Ishikawa (cell line): ENCODE data around the gene ANKRD52.

Experiments used
- CEBPB ChIP-seq: IDR thresholded peaks from 2 replicates; pipeline ENCODE4 v1.6.1; 2012
- CREB1 ChIP-seq: IDR thresholded peaks from 2 replicates; pipeline ENCODE4 v1.6.1; 2012; ENCODE audit warnings: low read depth
- EGR1 ChIP-seq: IDR thresholded peaks from 2 replicates; pipeline ENCODE4 v1.6.1; 2012
- EP300 ChIP-seq: IDR thresholded peaks from 2 replicates; pipeline ENCODE4 v1.6.1; 2012; ENCODE audit warnings: borderline replicate concordance
- FOXM1 ChIP-seq: IDR thresholded peaks from 2 replicates; pipeline ENCODE4 v1.6.1; 2012; ENCODE audit warnings: low read depth, borderline replicate concordance
- NFIC ChIP-seq: IDR thresholded peaks from 2 replicates; pipeline ENCODE4 v1.6.1; 2012
- RAD21 ChIP-seq: IDR thresholded peaks from 2 replicates; pipeline ENCODE4 v1.6.1; 2012; ENCODE audit warnings: low read depth
- REST ChIP-seq: IDR thresholded peaks from 2 replicates; pipeline ENCODE4 v1.6.1; 2012; ENCODE audit warnings: low read depth, mild to moderate bottlenecking
- TAF1 ChIP-seq: IDR thresholded peaks from 2 replicates; pipeline ENCODE4 v1.6.1; 2012; ENCODE audit warnings: low read depth, mild to moderate bottlenecking
- TCF12 ChIP-seq: IDR thresholded peaks from 2 replicates; pipeline ENCODE4 v1.6.1; 2012; ENCODE audit warnings: low read depth
- TEAD4 ChIP-seq: IDR thresholded peaks from 2 replicates; pipeline ENCODE4 v1.6.1; 2012
- USF1 ChIP-seq: IDR thresholded peaks from 2 replicates; pipeline ENCODE4 v1.6.1; 2012
- YY1 ChIP-seq: IDR thresholded peaks from 2 replicates; pipeline ENCODE4 v1.6.1; 2012; ENCODE audit warnings: low read depth
- ZBTB7A ChIP-seq: IDR thresholded peaks from 2 replicates; pipeline ENCODE4 v1.6.1; 2012; ENCODE audit warnings: low read depth
- TF ChIP-seq, protein P1 (sequence below): IDR thresholded peaks from 2 replicates; pipeline ENCODE4 v1.6.1; 2012

Gene ANKRD52

DNA sequence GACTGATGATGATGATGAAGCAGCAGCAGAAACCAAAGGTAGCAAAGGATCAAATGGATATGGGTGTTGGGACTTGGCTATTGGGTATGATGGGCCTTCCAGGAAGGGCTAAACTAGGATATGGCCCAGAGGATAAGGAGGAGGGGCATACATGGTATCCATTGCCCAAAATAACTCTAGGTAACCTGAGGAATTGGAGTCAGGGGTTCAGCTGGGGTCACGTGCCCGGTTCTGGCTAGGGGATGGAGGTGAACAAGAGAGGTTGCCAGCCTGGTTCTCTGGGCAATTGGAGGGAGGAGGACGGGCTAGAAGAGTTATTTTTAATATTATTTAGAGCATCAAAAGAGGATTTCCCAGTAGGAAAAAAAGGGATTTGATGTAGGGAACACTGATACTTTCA is 2.7 kb upstream of the ANKRD52 start:
- TF ChIP-seq EGR1, result no peak
- TF ChIP-seq FOXM1, result no peak
- TF ChIP-seq TAF1, result no peak

DNA sequence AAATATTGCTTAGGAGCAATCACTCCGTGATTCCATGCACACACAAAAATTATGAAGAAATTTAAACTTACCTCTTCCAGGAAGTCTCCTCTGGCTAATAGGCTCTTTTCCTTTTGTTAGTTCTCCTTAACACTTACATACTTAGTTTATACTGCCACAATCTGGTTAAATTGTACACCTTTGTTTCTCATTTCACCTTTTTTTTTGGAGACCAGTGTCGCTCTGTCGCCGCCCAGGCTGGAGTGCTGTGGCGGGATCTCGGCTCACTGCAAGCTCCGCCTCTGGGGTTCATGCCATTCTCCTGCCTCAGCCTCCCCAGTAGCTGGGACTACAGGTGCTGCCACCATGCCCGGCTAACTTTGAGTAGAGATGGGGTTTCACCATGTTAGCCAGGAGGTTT is 2.2 kb upstream of the ANKRD52 start:
- no peak for TF ChIP-seq TEAD4
- TF ChIP-seq CREB1, result no peak
- TF ChIP-seq ZBTB7A, result no peak
- no peak for TF ChIP-seq TAF1
- no peak for TF ChIP-seq EGR1
- TF ChIP-seq FOXM1, result no peak
- no peak for TF ChIP-seq USF1
- TF ChIP-seq CEBPB, result no peak
- TF ChIP-seq RAD21, result no peak

GRCh38 chr12:56258820-56259183 is 618 bp upstream of the ANKRD52 start:
- TF ChIP-seq EP300, result no peak
- no peak for TF ChIP-seq NFIC
- TF ChIP-seq, protein P1, sequence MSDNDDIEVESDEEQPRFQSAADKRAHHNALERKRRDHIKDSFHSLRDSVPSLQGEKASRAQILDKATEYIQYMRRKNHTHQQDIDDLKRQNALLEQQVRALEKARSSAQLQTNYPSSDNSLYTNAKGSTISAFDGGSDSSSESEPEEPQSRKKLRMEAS, result no peak
- TF ChIP-seq TCF12, result no peak
- TF ChIP-seq TEAD4, result no peak
- no peak for TF ChIP-seq YY1
- TF ChIP-seq CREB1, result no peak
- no peak for TF ChIP-seq ZBTB7A
- TF ChIP-seq RAD21, result no peak
- TF ChIP-seq FOXM1, result no peak
- no peak for TF ChIP-seq CEBPB
- TF ChIP-seq REST, result no peak
- no peak for TF ChIP-seq EGR1
- no peak for TF ChIP-seq USF1
- no peak for TF ChIP-seq TAF1

DNA sequence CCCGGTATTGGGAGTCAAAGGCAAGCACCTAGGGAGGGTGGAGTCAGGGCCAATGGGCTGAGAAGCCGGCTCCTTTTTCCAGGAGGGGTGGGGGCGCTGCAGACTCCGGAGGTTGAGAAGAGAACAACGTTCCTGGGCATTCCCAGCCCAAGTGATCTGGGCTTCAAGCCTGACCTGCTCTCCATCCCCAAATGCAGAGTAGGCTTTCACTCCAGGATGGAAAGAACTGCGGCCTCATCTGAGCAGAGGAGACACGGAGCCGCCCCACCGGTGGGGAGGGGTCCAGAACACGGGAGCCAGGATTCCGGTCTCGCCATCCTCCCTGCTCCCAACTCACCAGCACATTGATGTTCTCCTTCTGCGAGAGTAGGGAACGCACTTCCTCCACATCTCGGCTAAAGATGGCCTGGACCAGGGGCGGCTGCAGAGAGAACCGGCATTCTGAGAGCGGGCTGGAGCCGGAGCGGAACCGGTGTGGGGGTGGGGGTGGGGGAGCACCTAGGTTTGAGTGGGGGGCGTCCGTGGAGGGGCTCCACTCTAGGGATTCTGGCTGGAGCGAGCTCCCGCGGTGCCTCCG is 605 bp downstream of the ANKRD52 start:
- TF ChIP-seq NFIC, result no peak
- peak; percentile 25; the same call in 1 of the 2 replicates for TF ChIP-seq ZBTB7A
- no peak for TF ChIP-seq RAD21

DNA sequence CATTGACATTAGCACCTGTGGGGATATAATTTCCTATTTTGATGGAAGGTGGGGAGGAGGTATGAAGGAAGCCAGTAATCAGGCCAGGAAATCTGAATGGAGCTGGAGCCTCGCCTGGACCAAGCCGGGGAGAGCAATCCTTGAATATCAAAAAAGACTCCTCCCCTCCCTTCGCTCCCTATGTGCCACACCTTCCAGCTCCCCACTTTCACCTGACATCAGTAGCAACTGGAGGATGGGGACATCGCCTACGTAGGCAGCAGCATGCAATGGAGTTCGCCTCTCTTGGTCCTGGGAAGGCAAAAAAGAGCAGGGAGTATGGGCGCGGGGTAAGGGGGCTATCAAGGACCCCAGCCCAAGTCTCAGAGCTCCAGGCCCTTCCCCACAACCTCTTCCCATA is 1.1 kb downstream of the ANKRD52 start:
- TF ChIP-seq YY1, result no peak
- TF ChIP-seq TAF1, result no peak
- TF ChIP-seq EGR1, result no peak
- TF ChIP-seq TCF12, result no peak
- TF ChIP-seq FOXM1, result no peak
- no peak for TF ChIP-seq CREB1
- no peak for TF ChIP-seq REST
- TF ChIP-seq RAD21, result no peak

GRCh38 chr12:56256326-56256960 is 1.7 kb downstream of the ANKRD52 start:
- no peak for TF ChIP-seq RAD21
- TF ChIP-seq YY1, result no peak
- no peak for TF ChIP-seq USF1
- no peak for TF ChIP-seq REST
- no peak for TF ChIP-seq ZBTB7A
